HepG2 (cell line): ENCODE data around the gene SLC23A3. TPM values are rescaled to one million over a fixed set of nuclear protein-coding genes. Genes with fewer than 3 reads are reported as not detected.

Experiments used
- FOXP4 ChIP-seq: sonication (generic); formaldehyde crosslinking; IDR thresholded peaks from 2 replicates; pipeline ENCODE4 v1.4.0; 2020; ENCODE audit warnings: missing genetic modification reagents
- GATAD1 ChIP-seq: IDR thresholded peaks from 2 replicates; pipeline ENCODE4 v1.6.1; 2016; ENCODE audit warnings: missing genetic modification reagents, missing compliant biosample characterization
- GTF3A ChIP-seq: sonication (generic); formaldehyde crosslinking; conservative IDR thresholded peaks from 2 replicates; pipeline ENCODE4 v1.4.0; 2020; ENCODE audit warnings: mild to moderate bottlenecking, missing genetic modification reagents
- GZF1 ChIP-seq: sonication (generic); formaldehyde crosslinking; IDR thresholded peaks from 2 replicates; pipeline ENCODE4 v1.5.1; 2020; ENCODE audit warnings: mild to moderate bottlenecking, missing genetic modification reagents
- HMG20B ChIP-seq: conservative IDR thresholded peaks from 2 replicates; pipeline ENCODE4 v1.6.1; 2016; ENCODE audit warnings: missing genetic modification reagents, missing compliant biosample characterization
- HNRNPUL1 ChIP-seq: fragments of 200-400 bp; formaldehyde crosslinking; IDR thresholded peaks from 2 replicates; pipeline ENCODE4 v1.6.1; 2017; ENCODE audit warnings: low read depth, mild to moderate bottlenecking, low read length, moderate library complexity
- MIXL1 ChIP-seq: IDR thresholded peaks from 2 replicates; pipeline ENCODE4 v1.6.1; 2016
- MLX ChIP-seq: IDR thresholded peaks from 2 replicates; pipeline ENCODE4 v1.6.1; 2016
- NFKB2 ChIP-seq: sonication (generic); formaldehyde crosslinking; IDR thresholded peaks from 2 replicates; pipeline ENCODE4 v1.4.0; 2020; ENCODE audit warnings: missing genetic modification reagents, borderline replicate concordance
- NR3C1 ChIP-seq: sonication (generic); formaldehyde crosslinking; IDR thresholded peaks from 2 replicates; pipeline ENCODE4 v1.4.0; 2020; ENCODE audit warnings: missing genetic modification reagents
- PITX1 ChIP-seq: sonication (generic); formaldehyde crosslinking; IDR thresholded peaks from 2 replicates; pipeline ENCODE4 v1.5.1; 2020; ENCODE audit warnings: mild to moderate bottlenecking, missing genetic modification reagents
- RCOR2 ChIP-seq: IDR thresholded peaks from 2 replicates; pipeline ENCODE4 v1.6.1; 2016; ENCODE audit warnings: missing biosample characterization, missing genetic modification reagents
- STAT6 ChIP-seq: sonication (generic); formaldehyde crosslinking; IDR thresholded peaks from 2 replicates; pipeline ENCODE4 v1.4.0; 2020; ENCODE audit warnings: missing genetic modification reagents, mild to moderate bottlenecking, borderline replicate concordance
- TAF15 ChIP-seq: fragments of 200-400 bp; formaldehyde crosslinking; IDR thresholded peaks from one replicate; pipeline ENCODE4 v1.6.1; 2018; ENCODE audit warnings: mild to moderate bottlenecking, low read depth, low read length; ENCODE audit not compliant: poor library complexity, severe bottlenecking
- U2AF2 ChIP-seq: fragments of 200-400 bp; formaldehyde crosslinking; IDR thresholded peaks from 2 replicates; pipeline ENCODE4 v1.6.1; 2017; ENCODE audit warnings: low read depth, mild to moderate bottlenecking, low read length
- ZFY ChIP-seq: sonication (generic); formaldehyde crosslinking; IDR thresholded peaks from 2 replicates; pipeline ENCODE4 v1.4.0; 2020; ENCODE audit warnings: missing genetic modification reagents
- ZNF256 ChIP-seq: sonication (generic); formaldehyde crosslinking; conservative IDR thresholded peaks from 2 replicates; pipeline ENCODE4 v1.4.0; 2020; ENCODE audit warnings: missing genetic modification reagents
- ZNF569 ChIP-seq: sonication (generic); formaldehyde crosslinking; IDR thresholded peaks from 2 replicates; pipeline ENCODE4 v1.5.0; 2020; ENCODE audit warnings: mild to moderate bottlenecking, missing genetic modification reagents, moderate library complexity, borderline replicate concordance
- ZNF644 ChIP-seq: IDR thresholded peaks from 2 replicates; pipeline ENCODE4 v1.6.1; 2016; ENCODE audit warnings: low read depth
- ZNF713 ChIP-seq: sonication (generic); formaldehyde crosslinking; IDR thresholded peaks from 2 replicates; pipeline ENCODE4 v1.4.0; 2020; ENCODE audit warnings: mild to moderate bottlenecking, missing genetic modification reagents
- ZNF772 ChIP-seq: sonication (generic); formaldehyde crosslinking; IDR thresholded peaks from 2 replicates; pipeline ENCODE4 v1.5.0; 2020; ENCODE audit warnings: mild to moderate bottlenecking, missing genetic modification reagents
- ZNF839 ChIP-seq: sonication (generic); formaldehyde crosslinking; IDR thresholded peaks from 2 replicates; pipeline ENCODE4 v1.4.0; 2020; ENCODE audit warnings: missing genetic modification reagents, mild to moderate bottlenecking, borderline replicate concordance
- polyA plus RNA-seq, 8 experiments: library from polyadenylated mRNA; depleted of rRNA in 3 of 8; stranded (reverse) in 7 of 8; unstranded in 1 of 8; fragments of >200 nt; fragmentation: Illumina TruSeq in 4 of 8; extraction: Trizol in 4 of 8; gene quantifications; 2 replicates each; pipeline versions ENCODE4 v1.2.1 to v1.2.3, GENCODE V29; 2011 to 2016; ENCODE audit warnings: low read depth in 4 of 8, missing spikeins in 1 of 8, mixed read lengths in 1 of 8; ENCODE audit not compliant: insufficient read depth in 1 of 8
- total RNA-seq, 5 experiments: library from RNA; depleted of rRNA; stranded (reverse); fragments of >200 nt; fragmentation: Illumina TruSeq; extraction: Trizol; gene quantifications; 2 replicates each; pipeline ENCODE4 v1.2.3, GENCODE V29; 2016; ENCODE audit warnings: low read depth in 1 of 5
- TF ChIP-seq, protein P1 (sequence below): sonication (generic); formaldehyde crosslinking; IDR thresholded peaks from 2 replicates; pipeline ENCODE4 v1.4.0; 2020; ENCODE audit warnings: missing genetic modification reagents

Gene SLC23A3
- total and polyA plus RNA-seq, 2 of the 13 experiments (the other 11 are each of a cell fraction or from before 2014, with no cell fraction given), result 0.38 to 0.78 TPM

- TF ChIP-seq STAT6 (CRISPR knock-in tag) (no peak; the same call in 1 of the 2 replicates), NFKB2 (CRISPR knock-in tag) (peak; percentile 91; the same call in 1 of the 2 replicates), ZNF839 (CRISPR knock-in tag) (peak; percentile 97), GZF1 (CRISPR knock-in tag) (no peak; the same call in 1 of the 2 replicates), MIXL1 (CRISPR knock-in tag) (no peak), TAF15 (peak; percentile 79), NR3C1 (CRISPR knock-in tag) (no peak), RCOR2 (CRISPR knock-in tag) (no peak), ZFY (CRISPR knock-in tag) (peak; percentile 100), U2AF2 (no peak), ZNF256 (CRISPR knock-in tag) (peak; percentile 51; the same call in 1 of the 2 replicates), FOXP4 (CRISPR knock-in tag) (peak; percentile 58), MLX (CRISPR knock-in tag) (no peak; the same call in none of the 2 replicates), GATAD1 (CRISPR knock-in tag) (peak; percentile 77), ZNF772 (peak; percentile 87), ZNF569 (CRISPR knock-in tag) (peak; percentile 15; the same call in 1 of the 2 replicates), HNRNPUL1 (no peak), ZNF644 (CRISPR knock-in tag) (no peak; the same call in 1 of the 2 replicates), HMG20B (CRISPR knock-in tag) (peak; percentile 56), ZNF713 (CRISPR knock-in tag) (peak; percentile 98; the same call in 1 of the 2 replicates), PITX1 (CRISPR knock-in tag) (peak; percentile 74), GTF3A (CRISPR knock-in tag) (no peak; the same call in 1 of the 2 replicates)
- TF ChIP-seq, protein P1, sequence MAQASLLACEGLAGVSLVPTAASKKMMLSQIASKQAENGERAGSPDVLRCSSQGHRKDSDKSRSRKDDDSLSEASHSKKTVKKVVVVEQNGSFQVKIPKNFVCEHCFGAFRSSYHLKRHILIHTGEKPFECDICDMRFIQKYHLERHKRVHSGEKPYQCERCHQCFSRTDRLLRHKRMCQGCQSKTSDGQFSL (CRISPR knock-in tag), result peak; percentile 95
Observed at GRCh38 chr2:219160186-219161017, 9.4 kb downstream of the SLC23A3 start, which contains the start of gene NHEJ1 (continued).
